HEK293 (cell line): ENCODE data around the gene DENND11.

Experiments used
- ATF2 ChIP-seq: fragments of 450-650 bp; formaldehyde crosslinking; IDR thresholded peaks from 2 replicates; pipeline ENCODE4 v1.5.1; 2016; ENCODE audit warnings: missing biosample characterization, missing genetic modification characterization, low read depth
- BCL11B ChIP-seq: fragments of 450-650 bp; formaldehyde crosslinking; IDR thresholded peaks from 2 replicates; pipeline ENCODE4 v1.5.1; 2016; ENCODE audit warnings: low read depth, missing biosample characterization, missing genetic modification characterization
- GLI2 ChIP-seq: fragments of 450-650 bp; formaldehyde crosslinking; IDR thresholded peaks from 2 replicates; pipeline ENCODE4; 2017; ENCODE audit warnings: missing biosample characterization, missing genetic modification characterization, low read depth, borderline replicate concordance
- GLI4 ChIP-seq: fragments of 450-650 bp; formaldehyde crosslinking; IDR thresholded peaks from 2 replicates; pipeline ENCODE4 v1.5.1; 2016; ENCODE audit warnings: missing biosample characterization, missing genetic modification characterization
- MYNN ChIP-seq: fragments of 450-650 bp; formaldehyde crosslinking; IDR thresholded peaks from 2 replicates; pipeline ENCODE4 v1.5.1; 2016; ENCODE audit warnings: missing biosample characterization, missing genetic modification characterization, borderline replicate concordance
- MZF1 ChIP-seq: fragments of 450-650 bp; formaldehyde crosslinking; IDR thresholded peaks from 2 replicates; pipeline ENCODE4 v1.5.1; 2017; ENCODE audit warnings: missing biosample characterization, missing genetic modification characterization, borderline replicate concordance
- PRDM1 ChIP-seq: fragments of 450-650 bp; formaldehyde crosslinking; IDR thresholded peaks from 2 replicates; pipeline ENCODE4; 2016; ENCODE audit warnings: missing biosample characterization, missing genetic modification characterization
- TCF7L2 ChIP-seq: IDR thresholded peaks from 2 replicates; pipeline ENCODE4 v1.6.1; 2011; ENCODE audit warnings: low read depth, mild to moderate bottlenecking, inconsistent platforms, low read length, moderate library complexity, borderline replicate concordance
- TRIM28 ChIP-seq: IDR thresholded peaks from 2 replicates; pipeline ENCODE4 v1.6.1; 2011; ENCODE audit warnings: low read length, control low read depth, borderline replicate concordance
- ZBTB26 ChIP-seq: fragments of 450-650 bp; formaldehyde crosslinking; optimal IDR thresholded peaks from 2 replicates; pipeline ENCODE3; 2016; ENCODE audit warnings: missing biosample characterization, mild to moderate bottlenecking, missing genetic modification characterization
- ZNF10 ChIP-seq: fragments of 450-650 bp; formaldehyde crosslinking; IDR thresholded peaks from 2 replicates; pipeline ENCODE4 v1.5.1; 2017; ENCODE audit warnings: missing biosample characterization, missing genetic modification characterization
- ZNF114 ChIP-seq: fragments of 450-650 bp; formaldehyde crosslinking; IDR thresholded peaks from 2 replicates; pipeline ENCODE4 v1.5.0; 2017; ENCODE audit warnings: missing biosample characterization, missing genetic modification characterization
- ZNF140 ChIP-seq: fragments of 450-650 bp; formaldehyde crosslinking; IDR thresholded peaks from 2 replicates; pipeline ENCODE4 v1.5.1; 2016; ENCODE audit warnings: missing biosample characterization, missing genetic modification characterization
- ZNF148 ChIP-seq: fragments of 450-650 bp; formaldehyde crosslinking; IDR thresholded peaks from 2 replicates; pipeline ENCODE4 v1.5.0; 2017; ENCODE audit warnings: missing biosample characterization, missing genetic modification characterization, borderline replicate concordance
- ZNF155 ChIP-seq: fragments of 450-650 bp; formaldehyde crosslinking; IDR thresholded peaks from 2 replicates; pipeline ENCODE4 v1.5.1; 2016; ENCODE audit warnings: missing biosample characterization, missing genetic modification characterization
- ZNF223 ChIP-seq: fragments of 450-650 bp; formaldehyde crosslinking; IDR thresholded peaks from 2 replicates; pipeline ENCODE4 v1.5.1; 2016; ENCODE audit warnings: missing biosample characterization, missing genetic modification characterization
- ZNF248 ChIP-seq: fragments of 450-650 bp; formaldehyde crosslinking; IDR thresholded peaks from 2 replicates; pipeline ENCODE4 v1.5.1; 2017; ENCODE audit warnings: missing biosample characterization, missing genetic modification characterization
- ZNF292 ChIP-seq: fragments of 450-650 bp; formaldehyde crosslinking; IDR thresholded peaks from 2 replicates; pipeline ENCODE4 v1.5.1; 2016; ENCODE audit warnings: low read depth, missing biosample characterization, missing genetic modification characterization, borderline replicate concordance
- ZNF513 ChIP-seq: fragments of 450-650 bp; IDR thresholded peaks from 2 replicates; pipeline ENCODE4 v1.5.1; 2018; ENCODE audit warnings: missing biosample characterization, missing genetic modification characterization
- ZNF521 ChIP-seq: fragments of 450-650 bp; formaldehyde crosslinking; IDR thresholded peaks from 2 replicates; pipeline ENCODE4 v1.5.1; 2017; ENCODE audit warnings: missing biosample characterization, mild to moderate bottlenecking, missing genetic modification characterization
- ZNF544 ChIP-seq: fragments of 450-650 bp; formaldehyde crosslinking; IDR thresholded peaks from 2 replicates; pipeline ENCODE4 v1.5.0; 2017; ENCODE audit warnings: missing biosample characterization, missing genetic modification characterization
- ZNF560 ChIP-seq: fragments of 450-650 bp; formaldehyde crosslinking; IDR thresholded peaks from 2 replicates; pipeline ENCODE4 v1.5.1; 2017; ENCODE audit warnings: missing biosample characterization, missing genetic modification characterization, borderline replicate concordance
- ZNF596 ChIP-seq: fragments of 450-650 bp; IDR thresholded peaks from 2 replicates; pipeline ENCODE4 v1.5.0; 2018; ENCODE audit warnings: missing biosample characterization, mild to moderate bottlenecking, missing genetic modification characterization, moderate library complexity
- ZNF624 ChIP-seq: fragments of 450-650 bp; formaldehyde crosslinking; IDR thresholded peaks from 2 replicates; pipeline ENCODE4 v1.5.1; 2017; ENCODE audit warnings: missing biosample characterization, missing genetic modification characterization
- ZNF658 ChIP-seq: fragments of 450-650 bp; formaldehyde crosslinking; IDR thresholded peaks from 2 replicates; pipeline ENCODE4; 2016; ENCODE audit warnings: missing biosample characterization, missing genetic modification characterization
- ZNF677 ChIP-seq: fragments of 450-650 bp; IDR thresholded peaks from 2 replicates; pipeline ENCODE4 v1.5.0; 2018; ENCODE audit warnings: missing biosample characterization, mild to moderate bottlenecking, missing genetic modification characterization, moderate library complexity
- ZNF692 ChIP-seq: fragments of 450-650 bp; formaldehyde crosslinking; IDR thresholded peaks from 2 replicates; pipeline ENCODE4 v1.5.1; 2016; ENCODE audit warnings: missing biosample characterization, missing genetic modification characterization
- ZNF830 ChIP-seq: fragments of 450-650 bp; IDR thresholded peaks from 2 replicates; pipeline ENCODE4 v1.5.0; 2018; ENCODE audit warnings: missing biosample characterization, missing genetic modification characterization, low read depth, mild to moderate bottlenecking, moderate library complexity
- ZNF843 ChIP-seq: fragments of 450-650 bp; formaldehyde crosslinking; IDR thresholded peaks from 2 replicates; pipeline ENCODE4 v1.5.1; 2016; ENCODE audit warnings: missing biosample characterization, missing genetic modification characterization
- ZSCAN4 ChIP-seq: fragments of 450-650 bp; formaldehyde crosslinking; IDR thresholded peaks from 2 replicates; pipeline ENCODE4 v1.5.1; 2017; ENCODE audit warnings: missing biosample characterization, missing genetic modification characterization

The DENND11 gene

GRCh38 chr7:141737836-141738591 is 36.0 kb upstream of the DENND11 start, which contains the start of gene SSBP1 (continued):
- TF ChIP-seq ZNF596 (tag by site-specific recombination) (no peak), MZF1 (tag by site-specific recombination) (peak; percentile 75), ZNF692 (tag by site-specific recombination) (peak; percentile 92), MYNN (tag by site-specific recombination) (0 out of 2 replicates have a peak, but pooled peaks have one; percentile 30), BCL11B (tag by site-specific recombination) (no peak), ZNF513 (tag by site-specific recombination) (no peak), ZNF677 (tag by site-specific recombination) (no peak), ZNF544 (tag by site-specific recombination) (no peak), ZNF10 (tag by site-specific recombination) (peak; percentile 98), ZNF560 (tag by site-specific recombination) (no peak), GLI4 (tag by site-specific recombination) (peak; percentile 89), ZNF292 (tag by site-specific recombination) (no peak), PRDM1 (tag by site-specific recombination) (0 out of 2 replicates have a peak, but pooled peaks have one; percentile 8), ZNF843 (tag by site-specific recombination) (peak; percentile 78), ZBTB26 (tag by site-specific recombination) (peak; percentile 61), GLI2 (tag by site-specific recombination) (no peak), ZNF155 (no peak), TCF7L2 (no peak), ZNF140 (no peak), ZNF114 (tag by site-specific recombination) (no peak), ZNF223 (tag by site-specific recombination) (no peak), ZSCAN4 (tag by site-specific recombination) (peak; percentile 49), ZNF521 (no peak), ZNF148 (peak; percentile 27; the same call in 1 of the 2 replicates), ZNF624 (peak; percentile 75; the same call in 1 of the 2 replicates), ZNF248 (tag by site-specific recombination) (no peak), ZNF830 (tag by site-specific recombination) (no peak), TRIM28 (peak; percentile 98), ATF2 (tag by site-specific recombination) (no peak), ZNF658 (tag by site-specific recombination) (no peak)
